GM23248 (cell line): Measurements from ENCODE around the gene NUP160. TPM values are rescaled to one million over a fixed set of nuclear protein-coding genes. Genes with fewer than 3 reads are reported as not detected.
A peak's percentile ranks its signal among the peaks of the same experiment; 100 is the strongest.
"Not testable (repeated sequence)": the region's sequence is repeated elsewhere in the genome, so short reads cannot be mapped to it uniquely, and the experiment has no call there.

Experiments
- DNase-seq: peaks from one replicate; pipeline ENCODE4 v3.0.0-alpha.2; 2015
- H2AFZ ChIP-seq: fragments of 200-600 bp; sonication (generic); 2 replicates; pipeline ENCODE4 v1.6.1; 2016; ENCODE audit warnings: antibody characterized with exemption
- H3F3A ChIP-seq: fragments of 200-600 bp; sonication (generic); 2 replicates; pipeline ENCODE4 v1.6.1; 2016; ENCODE audit warnings: mild to moderate bottlenecking, antibody characterized with exemption, mixed run types; ENCODE audit not compliant: insufficient read depth
- H3K27ac ChIP-seq: fragments of 200-600 bp; sonication (generic); 2 replicates; pipeline ENCODE4 v1.5.1; 2016; ENCODE audit warnings: mild to moderate bottlenecking
- H3K27me3 ChIP-seq: fragments of 200-600 bp; sonication (generic); replicated peaks from 2 replicates; pipeline ENCODE4 v1.6.1; 2016; ENCODE audit warnings: mild to moderate bottlenecking; ENCODE audit not compliant: insufficient read depth
- H3K36me3 ChIP-seq: fragments of 200-600 bp; sonication (generic); 2 replicates; pipeline ENCODE4 v1.6.1; 2016; ENCODE audit warnings: low read depth, mild to moderate bottlenecking
- H3K4me1 ChIP-seq: fragments of 200-600 bp; sonication (generic); 2 replicates; pipeline ENCODE4 v1.6.1; 2016; ENCODE audit warnings: mild to moderate bottlenecking; ENCODE audit not compliant: insufficient read depth
- H3K4me2 ChIP-seq: fragments of 200-600 bp; sonication (generic); one replicate; pipeline ENCODE4 v1.6.1; 2016; ENCODE audit warnings: mild to moderate bottlenecking; ENCODE audit not compliant: unreplicated experiment
- H3K4me3 ChIP-seq: fragments of 200-600 bp; sonication (generic); 2 replicates; pipeline ENCODE4 v1.5.1; 2016; ENCODE audit warnings: mild to moderate bottlenecking
- H3K79me2 ChIP-seq: fragments of 200-600 bp; sonication (generic); 2 replicates; pipeline ENCODE4 v1.6.1; 2016; ENCODE audit warnings: mild to moderate bottlenecking; ENCODE audit not compliant: insufficient read depth
- H3K9ac ChIP-seq: fragments of 200-600 bp; sonication (generic); 2 replicates; pipeline ENCODE4 v1.6.1; 2016; ENCODE audit warnings: mild to moderate bottlenecking
- H3K9me2 ChIP-seq: fragments of 200-600 bp; sonication (generic); 2 replicates; pipeline ENCODE4 v1.6.1; 2016; ENCODE audit warnings: mixed run types, mild to moderate bottlenecking, moderate library complexity; ENCODE audit not compliant: insufficient read depth
- H3K9me3 ChIP-seq: fragments of 200-600 bp; sonication (generic); one replicate; pipeline ENCODE4 v1.6.1; 2017; ENCODE audit warnings: low read depth
- H4K20me1 ChIP-seq: fragments of 200-600 bp; sonication (generic); 2 replicates; pipeline ENCODE4 v1.6.0; 2016; ENCODE audit not compliant: insufficient read depth
- EZH2 ChIP-seq: fragments of 200-600 bp; sonication (generic); IDR thresholded peaks from 2 replicates; pipeline ENCODE4 v1.6.1; 2018; ENCODE audit warnings: antibody characterized with exemption, mild to moderate bottlenecking; ENCODE audit not compliant: insufficient read depth, poor library complexity, severe bottlenecking
- EZH2phosphoT487 ChIP-seq: fragments of 200-600 bp; sonication (generic); IDR thresholded peaks from 2 replicates; pipeline ENCODE4 v1.6.1; 2018; ENCODE audit warnings: antibody characterized with exemption, moderate library complexity, mild to moderate bottlenecking, low read depth; ENCODE audit not compliant: insufficient read depth
- WGBS, 2 experiments: methylation state at CpG; one replicate each; pipeline ENCODE4 v1.1.6; 2015 to 2017; ENCODE audit warnings: low lambda C conversion rate in 2 of 2, low coverage in 1 of 2; ENCODE audit errors: missing lambda C conversion rate in 2 of 2; 5-methylcytosine and 5-hydroxymethylcytosine counted together
- in situ Hi-C: fragments of 300-500 bp; cut with MboI; formaldehyde crosslinking; loops from 2 replicates; pipeline ENCODE4 v1.15.0; 2020
- polyA plus RNA-seq: library from polyadenylated mRNA; unstranded; fragments of >200 nt; fragmentation: Nextera tagmentation; extraction: Ambion mirVana; gene quantifications from 2 replicates; pipeline ENCODE4 v1.2.1, GENCODE V29; 2016
- total RNA-seq: library from RNA; depleted of rRNA; stranded (reverse); fragments of >200 nt; shearing (Covaris generic); gene quantifications from 2 replicates; pipeline ENCODE4 v1.2.3, GENCODE V29; 2014

NUP160 gene
- total and polyA plus RNA-seq, 2 experiments from 2014 or later: 19.5 to 21.0 TPM

GRCh38 chr11:47869544-47870393 is 21.6 kb upstream of the NUP160 start:
- H2AFZ ChIP-seq: peak overlapping the region; percentile 23; the same call in 1 of the 2 replicates
- H3K9me3 ChIP-seq: no peaks in the 10 kb centered on the region
- no peaks in the 10 kb centered on the region for H3K9me2 ChIP-seq
- no peak for TF ChIP-seq EZH2
- no peak for TF ChIP-seq EZH2phosphoT487
- no peaks in the 10 kb centered on the region for H3K27me3 ChIP-seq
- peaks cover 25% of the 10 kb centered on the region for H3F3A ChIP-seq
- no peaks in the 10 kb centered on the region for H3K36me3 ChIP-seq
- no peaks in the 10 kb centered on the region for H3K79me2 ChIP-seq
- in situ Hi-C loops: no loop called here
- peaks cover 26% of the 10 kb centered on the region for H3K4me1 ChIP-seq
- peak overlapping the region; percentile 55 for H3K4me2 ChIP-seq
- no peaks in the 10 kb centered on the region for H4K20me1 ChIP-seq
- WGBS, 2 experiments: 49 to 55% methylated on average over 2 of the region's 2 CpGs
- DNase-seq: peak; percentile 54
- peak overlapping the region; percentile 16; the same call in 1 of the 2 replicates for H3K27ac ChIP-seq
- no peak overlapping the region for H3K9ac ChIP-seq
- no peak overlapping the region for H3K4me3 ChIP-seq

- Histone ChIP-seq H3F3A (peaks cover 44% of the 10 kb centered on the region), H3K9me2 (no peaks in the 10 kb centered on the region), H3K27me3 (no peaks in the 10 kb centered on the region), H3K4me2 (no peak overlapping the region), H3K79me2 (no peaks in the 10 kb centered on the region), H3K36me3 (no peaks in the 10 kb centered on the region), H4K20me1 (no peaks in the 10 kb centered on the region), H3K9ac (no peak overlapping the region), H3K27ac (no peak overlapping the region), H3K4me1 (peaks cover 44% of the 10 kb centered on the region), H3K9me3 (no peaks in the 10 kb centered on the region), H2AFZ (no peak overlapping the region), H3K4me3 (no peak overlapping the region)
- in situ Hi-C loops: no loop called here
- TF ChIP-seq EZH2phosphoT487 (no peak), EZH2 (no peak)
- DNase-seq: peak; percentile 71
- 68 to 69% methylated on average over 3 of the region's 3 CpGs for WGBS, 2 experiments
Observed at GRCh38 chr11:47867823-47868222, 19.7 kb upstream of the NUP160 start.

- H3F3A ChIP-seq: peaks cover 54% of the 10 kb centered on the region
- H3K36me3 ChIP-seq, DNase-seq, H2AFZ ChIP-seq, H3K79me2 ChIP-seq, H3K9me3 ChIP-seq, H3K9ac ChIP-seq, H4K20me1 ChIP-seq, H3K27me3 ChIP-seq, H3K27ac ChIP-seq, H3K4me3 ChIP-seq, H3K4me2 ChIP-seq, in situ Hi-C loops, H3K9me2 ChIP-seq: not testable (repeated sequence)
- H3K4me1 ChIP-seq: peaks cover 53% of the 10 kb centered on the region
- 78% methylated on average over 6 of the region's 6 CpGs for WGBS, 2 experiments
Observed at GRCh38 chr11:47866892-47867291, 18.7 kb upstream of the NUP160 start.

GRCh38 chr11:47864901-47865300 is 16.8 kb upstream of the NUP160 start:
- H3K9me2 ChIP-seq: no peaks in the 10 kb centered on the region
- H3K36me3 ChIP-seq: no peaks in the 10 kb centered on the region
- peaks cover 55% of the 10 kb centered on the region for H3K4me1 ChIP-seq
- H2AFZ ChIP-seq: peak overlapping the region; percentile 89
- peak overlapping the region; percentile 65 for H3K9ac ChIP-seq
- 2 to 3% methylated on average over 5 of the region's 5 CpGs for WGBS, 2 experiments
- in situ Hi-C loops: no loop called here
- no peaks in the 10 kb centered on the region for H3K79me2 ChIP-seq
- peak overlapping the region; percentile 85 for H3K27ac ChIP-seq
- peak; percentile 52 for DNase-seq
- H3K4me3 ChIP-seq: peak overlapping the region; percentile 63
- H3F3A ChIP-seq: peaks cover 53% of the 10 kb centered on the region
- H3K9me3 ChIP-seq: no peaks in the 10 kb centered on the region
- TF ChIP-seq EZH2 (no peak), EZH2phosphoT487 (no peak)
- no peaks in the 10 kb centered on the region for H4K20me1 ChIP-seq
- no peaks in the 10 kb centered on the region for H3K27me3 ChIP-seq
- peak overlapping the region; percentile 98 for H3K4me2 ChIP-seq
